HG03442 (cell line): Measurements from ENCODE around the gene LDLRAD3.

Experiments
- ATAC-seq: cut with Tn5 transposase; IDR thresholded peaks from one replicate; pipeline ENCODE4 v1.9.1; 2021; ENCODE audit warnings: mild to moderate bottlenecking, moderate library complexity; ENCODE audit not compliant: unreplicated experiment

The LDLRAD3 gene

DNA sequence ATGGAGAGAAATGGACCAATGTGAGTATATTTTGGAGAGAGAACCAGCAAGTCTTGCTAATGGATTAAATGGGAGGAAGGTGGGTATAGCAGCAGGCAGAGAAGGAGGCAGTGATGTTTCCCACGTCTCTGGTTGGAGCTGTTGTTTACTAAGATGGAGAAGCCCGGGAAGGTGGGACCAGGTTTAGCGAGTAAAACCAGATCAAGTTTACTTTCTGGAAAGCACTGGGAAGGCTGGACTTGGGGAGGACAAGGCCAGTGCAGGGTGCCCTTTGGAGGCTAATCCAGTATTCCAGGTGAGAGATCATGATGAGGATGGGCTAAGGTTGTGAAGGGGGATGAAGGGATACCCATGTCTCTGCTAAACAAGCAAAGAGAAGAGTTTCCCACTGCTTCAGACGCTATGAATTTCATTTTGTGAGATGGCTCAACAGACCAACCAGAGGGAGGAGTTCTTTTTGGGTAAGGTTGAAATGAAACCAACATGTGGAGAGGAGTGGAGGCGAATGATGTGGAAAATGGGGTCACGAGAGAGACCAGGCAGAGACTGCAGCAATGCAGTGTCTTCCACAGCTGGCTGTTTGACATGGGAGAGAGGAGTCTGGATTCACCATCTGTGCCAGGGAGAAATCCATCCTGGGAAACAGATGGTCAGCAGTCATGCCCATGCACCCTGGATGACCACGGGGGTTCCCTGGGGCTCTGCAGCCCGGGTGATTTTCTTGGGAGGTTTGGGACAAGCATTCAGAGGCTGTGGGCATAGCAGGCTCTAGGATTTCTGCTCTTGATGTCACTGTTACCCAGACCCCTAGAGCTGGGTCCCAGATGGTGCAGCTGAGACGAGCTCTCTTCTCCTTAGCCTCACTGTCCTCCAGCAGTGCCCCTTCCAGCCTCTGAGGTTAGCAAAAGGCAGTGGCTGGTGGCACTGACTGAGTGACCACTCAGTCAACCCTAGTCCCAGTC lies 320.4 kb downstream of the LDLRAD3 start:
- no peak for ATAC-seq

DNA sequence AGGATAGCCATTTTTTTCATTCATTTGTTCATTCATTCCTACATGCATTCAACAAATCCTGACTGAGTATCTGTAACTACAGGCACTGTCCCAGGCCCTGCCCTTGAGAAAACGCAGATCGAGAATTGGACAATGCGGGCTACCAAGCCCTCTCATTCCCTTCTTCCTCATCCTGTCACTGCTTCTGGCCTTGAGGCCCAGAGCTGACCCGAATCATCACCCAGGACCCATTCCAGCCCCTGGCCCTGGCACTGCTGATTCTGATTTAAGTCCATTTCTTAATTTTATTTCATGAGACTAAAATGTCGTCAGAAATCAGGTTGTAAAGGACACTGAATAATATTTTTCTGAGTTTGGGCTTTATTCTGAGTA lies 321.1 kb downstream of the LDLRAD3 start:
- no peak for ATAC-seq

DNA sequence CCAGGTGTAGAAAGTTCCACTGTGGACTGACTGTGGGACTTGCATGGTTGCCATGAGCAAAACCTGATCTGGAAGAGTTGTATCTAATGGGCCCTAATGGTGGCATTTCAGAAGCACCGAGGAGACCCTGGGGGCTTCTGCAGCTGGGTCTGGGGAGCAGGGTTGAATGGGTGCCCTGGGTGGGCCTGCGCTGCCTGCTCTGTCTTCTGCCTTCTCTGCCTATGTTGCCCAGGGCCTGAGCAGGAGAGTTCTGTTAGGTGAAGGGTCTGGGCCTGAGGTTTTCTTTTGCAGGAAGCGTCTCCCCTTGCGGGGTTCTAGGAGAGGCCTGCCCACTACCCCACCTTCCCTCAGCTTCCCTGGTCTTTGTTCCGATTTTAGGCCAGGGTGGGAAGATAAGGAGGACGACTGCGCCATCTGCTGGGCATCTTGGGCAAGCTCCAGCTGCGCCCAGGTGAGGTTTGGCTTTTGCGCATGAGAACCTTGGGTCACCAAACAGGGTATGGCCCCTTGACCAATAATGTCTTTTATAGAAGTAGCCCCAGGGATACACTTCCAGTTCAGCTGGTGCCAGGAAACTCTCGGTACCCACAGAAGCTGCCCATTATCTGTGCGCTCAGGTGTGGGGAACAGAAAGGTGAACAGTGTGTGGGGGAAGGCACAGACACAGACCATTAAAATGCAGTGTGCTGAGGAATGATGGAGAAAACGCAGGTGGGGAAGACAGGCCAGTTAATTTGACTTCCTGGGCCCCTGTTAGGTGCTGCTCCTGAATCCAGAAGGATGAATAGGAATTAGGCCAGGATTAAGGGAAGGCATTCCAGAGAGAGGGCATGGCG lies 322.1 kb downstream of the LDLRAD3 start:
- ATAC-seq: peak; percentile 71

DNA sequence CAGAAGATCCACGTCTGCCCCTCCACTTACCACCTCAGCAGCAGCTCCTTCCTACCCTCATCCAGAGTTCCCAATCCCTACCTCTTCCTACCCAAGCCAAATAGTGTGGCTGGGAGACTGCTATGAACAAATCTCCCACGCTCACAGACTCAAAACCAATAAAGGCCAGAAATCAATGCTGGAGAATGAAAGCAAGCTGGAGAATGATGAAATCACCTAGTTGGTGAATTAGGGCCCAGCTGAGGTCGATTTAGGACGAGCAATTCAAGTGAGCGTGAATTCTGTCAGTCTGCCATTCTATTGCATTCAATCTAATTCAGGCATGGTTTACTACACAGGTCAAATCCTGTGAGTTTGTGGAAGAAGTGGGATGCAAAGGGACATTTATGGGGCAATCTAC lies 322.9 kb downstream of the LDLRAD3 start:
- no peak for ATAC-seq

DNA sequence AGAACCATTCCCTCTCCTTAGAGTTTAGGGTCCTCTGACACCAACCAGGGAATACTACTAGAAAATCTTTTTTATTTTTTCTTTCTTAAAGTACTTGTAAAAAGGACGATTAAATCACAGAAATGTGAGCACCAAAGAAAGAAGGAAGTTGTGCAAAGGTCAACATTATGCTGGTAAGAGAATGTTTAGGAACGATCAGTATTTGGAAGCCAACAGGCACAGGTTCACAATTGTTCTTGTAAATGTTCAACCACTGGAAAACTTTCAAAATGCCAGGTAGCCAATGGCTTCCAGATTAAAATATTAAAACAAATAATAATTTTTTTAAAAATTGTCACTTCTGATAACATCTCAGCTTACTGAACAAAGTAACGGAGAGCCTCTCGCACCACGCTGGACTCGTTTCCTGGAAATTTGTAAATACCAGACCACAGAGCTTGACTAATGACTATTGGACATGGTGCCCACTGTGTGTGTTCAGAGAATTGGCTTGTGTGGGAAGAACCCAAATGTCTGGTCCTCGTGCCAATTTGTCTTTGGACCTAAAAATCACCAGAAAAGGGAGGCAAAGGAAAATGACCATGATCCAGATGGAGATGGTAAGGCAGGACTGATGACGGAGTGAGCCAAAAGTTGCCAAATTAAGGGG lies 324.6 kb downstream of the LDLRAD3 start:
- no peak for ATAC-seq

DNA sequence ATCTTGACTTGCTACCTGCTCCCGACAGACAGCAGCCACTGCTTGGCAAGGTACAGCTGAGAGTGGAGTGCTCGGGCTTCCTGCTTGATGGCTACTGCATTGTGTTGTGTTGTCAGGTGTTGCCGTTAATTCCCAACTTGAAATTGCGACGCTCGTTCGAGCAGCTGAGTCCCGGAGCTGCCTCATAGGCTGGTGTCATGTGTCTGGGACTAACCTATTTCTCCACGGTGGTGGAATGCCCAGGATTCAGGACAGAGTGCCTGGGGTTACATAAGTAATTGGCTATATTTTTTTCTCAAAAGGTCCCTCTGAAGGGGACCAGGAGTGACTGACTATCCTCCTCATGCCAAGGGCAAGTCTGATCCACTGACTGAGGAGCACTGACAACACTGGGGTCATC lies 326.8 kb downstream of the LDLRAD3 start:
- ATAC-seq: no peak

DNA sequence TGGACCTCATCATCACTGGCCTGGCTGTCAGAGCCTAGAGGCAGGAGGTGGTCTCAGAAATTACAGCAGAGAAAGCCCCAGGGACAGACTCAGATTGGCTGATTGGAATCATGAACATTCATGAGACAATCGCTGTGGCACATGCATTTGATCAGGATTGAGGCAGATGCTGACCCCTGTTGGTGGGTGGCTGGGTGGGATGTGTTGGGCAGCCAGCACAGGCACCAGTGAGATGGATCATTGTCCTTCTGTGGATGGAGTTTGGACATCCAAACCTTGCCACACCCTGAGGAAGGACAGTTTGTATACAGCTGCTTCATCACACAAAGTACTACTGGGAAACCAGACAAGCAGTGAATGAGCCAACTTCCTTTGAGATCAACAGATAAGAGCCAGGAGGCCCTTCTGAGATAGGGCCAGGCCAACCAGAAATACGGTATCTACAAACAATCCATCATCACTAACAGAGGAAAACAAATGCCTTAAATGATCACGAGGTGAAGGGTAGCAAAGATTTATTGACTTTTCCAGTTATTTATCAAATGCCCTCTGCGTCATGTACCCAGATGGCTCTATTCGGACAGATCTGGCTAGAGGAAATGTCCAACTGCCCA lies 328.0 kb downstream of the LDLRAD3 start:
- no peak for ATAC-seq

DNA sequence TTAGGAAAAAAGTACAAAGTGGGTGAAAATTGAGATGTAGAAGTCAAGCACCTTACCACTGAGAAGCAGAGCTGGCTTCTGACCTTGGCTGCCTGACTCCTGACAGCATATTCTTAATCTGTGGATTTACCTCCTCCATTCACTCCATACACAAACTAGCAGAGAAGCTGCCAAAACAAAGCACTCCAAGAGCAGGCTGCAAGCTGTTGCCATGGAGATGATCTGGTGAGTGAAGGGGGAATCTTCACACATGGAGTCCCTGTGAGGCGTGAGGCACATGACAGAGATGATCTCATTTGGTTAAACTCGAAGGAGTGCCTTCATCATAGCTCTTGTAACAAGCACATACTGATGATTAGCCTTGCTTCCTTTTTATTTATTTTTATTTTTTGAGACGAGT lies 329.2 kb downstream of the LDLRAD3 start:
- ATAC-seq: no peak

DNA sequence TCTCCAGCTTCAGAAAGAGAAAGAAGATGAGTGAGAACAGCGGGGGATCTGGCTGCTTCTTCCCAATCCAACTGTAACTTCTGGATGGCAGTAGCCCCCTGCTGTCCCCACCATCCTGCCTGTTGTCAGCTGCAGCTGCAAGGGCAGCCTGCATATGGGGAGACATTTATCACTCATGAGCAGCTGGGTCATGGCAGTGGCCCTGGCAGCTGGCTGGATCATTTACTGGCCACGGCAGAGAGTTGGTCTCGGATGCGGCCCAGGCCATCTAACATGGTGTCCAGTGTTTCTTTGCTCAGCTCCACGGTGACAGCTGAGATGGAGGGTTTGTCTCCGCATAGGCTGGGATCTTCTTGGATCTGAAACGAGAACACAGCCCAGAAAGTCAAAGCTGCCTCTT lies 330.6 kb downstream of the LDLRAD3 start:
- no peak for ATAC-seq

DNA sequence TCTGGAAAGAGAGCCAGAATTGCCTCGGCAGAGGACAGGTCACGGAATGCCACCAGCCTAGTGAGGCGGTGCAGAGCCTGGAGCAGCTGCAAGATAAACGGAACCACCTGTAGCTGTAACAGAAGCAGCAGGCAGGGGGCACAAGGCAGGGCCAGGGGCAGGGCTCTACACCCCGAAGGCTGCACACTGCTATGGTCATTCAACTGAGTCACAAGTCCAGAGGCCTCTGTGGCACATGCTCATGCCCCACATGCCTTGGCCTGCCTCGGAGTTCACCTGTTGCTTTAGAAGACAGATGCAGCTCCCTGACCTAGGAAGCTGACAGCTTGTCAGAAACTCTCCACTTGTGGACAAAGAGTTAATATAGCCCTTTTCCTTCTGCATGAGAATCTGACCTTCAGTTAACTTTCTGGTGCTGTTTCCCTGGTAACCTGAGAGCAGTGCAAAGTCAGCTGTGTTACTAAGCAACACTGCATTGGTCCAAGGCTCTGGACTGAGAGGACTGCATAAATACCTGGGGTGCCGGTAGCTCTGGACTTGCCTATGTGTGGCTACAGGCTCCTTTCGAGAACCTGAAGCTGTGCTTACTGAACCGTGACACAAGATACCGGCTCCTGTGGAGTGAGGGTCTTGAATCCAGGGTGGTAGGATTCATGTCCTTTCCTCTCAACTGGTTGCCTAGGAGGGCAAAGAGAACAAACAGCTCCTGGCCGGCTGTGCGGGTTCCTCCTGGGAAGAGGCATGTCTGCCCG lies 334.8 kb downstream of the LDLRAD3 start:
- ATAC-seq: no peak

DNA sequence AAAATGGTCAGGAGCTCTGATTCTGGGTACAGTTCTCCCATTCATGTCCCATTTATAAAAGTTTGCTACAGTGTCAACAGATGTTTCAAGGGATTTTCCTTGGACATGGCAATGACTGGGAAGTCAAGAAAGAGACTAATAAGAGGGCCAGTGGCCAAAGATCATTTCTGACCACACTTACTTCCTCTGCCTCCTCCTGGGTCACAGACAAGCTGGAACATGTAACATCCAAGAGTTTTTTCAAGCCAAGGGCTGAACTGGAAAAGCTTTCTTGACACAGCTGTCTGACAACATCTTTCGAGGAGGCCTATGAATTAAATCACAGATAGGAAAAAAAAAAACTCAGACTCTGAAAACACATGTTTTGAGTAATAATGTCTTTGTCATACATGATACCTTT lies 336.7 kb downstream of the LDLRAD3 start:
- ATAC-seq: no peak
